ENCODE measurements around the gene SAMD11.

The SAMD11 gene

GRCh38 chr1:932776-933602 is 9.3 kb downstream of the SAMD11 start:
- no peak for DNase-seq (ENCODE audit: low read depth in 2 of 2)

GRCh38 chr1:933603-933940 is 9.8 kb downstream of the SAMD11 start:
- DNase-seq (ENCODE audit: low read depth in 2 of 2), result no peak

- DNase-seq (ENCODE audit: low read depth in 2 of 2), result no peak
Measured at GRCh38 chr1:934991-935750, 11.4 kb downstream of the SAMD11 start.

GRCh38 chr1:935751-936231 is 12.1 kb downstream of the SAMD11 start:
- DNase-seq (ENCODE audit: low read depth in 2 of 2), result no peak

GRCh38 chr1:936348-937264 is 12.9 kb downstream of the SAMD11 start:
- no peak for DNase-seq (ENCODE audit: low read depth in 2 of 2)

GRCh38 chr1:937521-937920 is 13.8 kb downstream of the SAMD11 start:
- no peak for DNase-seq (ENCODE audit: low read depth in 2 of 2)

GRCh38 chr1:938088-938683 is 14.5 kb downstream of the SAMD11 start:
- no peak for DNase-seq (ENCODE audit: low read depth in 2 of 2)

- no peak for DNase-seq (ENCODE audit: low read depth in 2 of 2)
Measured at GRCh38 chr1:938711-939489, 15.2 kb downstream of the SAMD11 start.

- DNase-seq (ENCODE audit: low read depth in 2 of 2), result no peak
Measured at GRCh38 chr1:939511-940106, 15.9 kb downstream of the SAMD11 start.

- no peak for DNase-seq (ENCODE audit: low read depth in 2 of 2)
Measured at GRCh38 chr1:940107-941014, 16.6 kb downstream of the SAMD11 start.

- DNase-seq (ENCODE audit: low read depth in 2 of 2), result no peak
Measured at GRCh38 chr1:941015-941587, 17.4 kb downstream of the SAMD11 start.

- DNase-seq (ENCODE audit: low read depth in 2 of 2), result no peak
Measured at GRCh38 chr1:941588-942383, 18.1 kb downstream of the SAMD11 start.

- no peak for DNase-seq (ENCODE audit: low read depth in 2 of 2)
Measured at GRCh38 chr1:942411-942821, 18.7 kb downstream of the SAMD11 start.

- no peak for DNase-seq (ENCODE audit: low read depth in 2 of 2)
Measured at GRCh38 chr1:942864-943533, 19.3 kb downstream of the SAMD11 start.

GRCh38 chr1:943545-944340 is 20.0 kb downstream of the SAMD11 start:
- no peak for DNase-seq (ENCODE audit: low read depth in 2 of 2)
